Mucosa of stomach (tissue), 1 donor: Measurements from ENCODE around the gene DTX1.

Experiments
- H3K27me3 ChIP-seq: one replicate; pipeline ENCODE4 v1.7.0; 2013; ENCODE audit warnings: mild to moderate bottlenecking, low read length; ENCODE audit not compliant: control insufficient read depth, insufficient read depth
- H3K36me3 ChIP-seq: one replicate; pipeline ENCODE4 v1.7.0; 2013; ENCODE audit warnings: low read length; ENCODE audit not compliant: control insufficient read depth, insufficient read depth
- H3K4me1 ChIP-seq: one replicate; pipeline ENCODE4 v1.7.0; 2013; ENCODE audit warnings: mild to moderate bottlenecking, low read length; ENCODE audit not compliant: control insufficient read depth, insufficient read depth
- H3K4me3 ChIP-seq: one replicate; pipeline ENCODE4 v1.7.0; 2013; ENCODE audit warnings: low read length
- H3K9ac ChIP-seq: one replicate; pipeline ENCODE4 v1.7.0; 2013; ENCODE audit warnings: mild to moderate bottlenecking, low read length, moderate library complexity
- H3K9me3 ChIP-seq: one replicate; pipeline ENCODE4 v1.7.0; 2013; ENCODE audit warnings: mild to moderate bottlenecking, low read length, moderate library complexity; ENCODE audit not compliant: control insufficient read depth
- donor health status: Pancreatic carcinoma.

The DTX1 gene

GRCh38 chr12:113077859-113078255 lies 21.3 kb downstream of the DTX1 start:
- Histone ChIP-seq H3K9ac (no peak overlapping the region), H3K4me1 (no peaks in the 10 kb centered on the region), H3K4me3 (no peak overlapping the region), H3K27me3 (peaks cover 27% of the 10 kb centered on the region), H3K36me3 (no peaks in the 10 kb centered on the region), H3K9me3 (no peaks in the 10 kb centered on the region)

GRCh38 chr12:113081873-113082272 lies 25.3 kb downstream of the DTX1 start:
- H3K4me3 ChIP-seq = no peak overlapping the region
- H3K36me3 ChIP-seq = no peaks in the 10 kb centered on the region
- H3K9me3 ChIP-seq = no peaks in the 10 kb centered on the region
- H3K4me1 ChIP-seq = no peaks in the 10 kb centered on the region
- no peak overlapping the region for H3K9ac ChIP-seq
- H3K27me3 ChIP-seq = peaks cover 31% of the 10 kb centered on the region

GRCh38 chr12:113082486-113083148 lies 26.1 kb downstream of the DTX1 start:
- H3K4me3 ChIP-seq = no peak overlapping the region
- H3K9me3 ChIP-seq = no peaks in the 10 kb centered on the region
- H3K36me3 ChIP-seq = no peaks in the 10 kb centered on the region
- no peaks in the 10 kb centered on the region for H3K4me1 ChIP-seq
- no peak overlapping the region for H3K9ac ChIP-seq
- peaks cover 28% of the 10 kb centered on the region for H3K27me3 ChIP-seq

- Histone ChIP-seq H3K36me3 (no peaks in the 10 kb centered on the region), H3K9me3 (no peaks in the 10 kb centered on the region), H3K27me3 (peaks cover 24% of the 10 kb centered on the region), H3K4me1 (no peaks in the 10 kb centered on the region), H3K9ac (no peak overlapping the region), H3K4me3 (no peak overlapping the region)
Observed at GRCh38 chr12:113083863-113084435, 27.4 kb downstream of the DTX1 start.

GRCh38 chr12:113086249-113087164 lies 30.0 kb downstream of the DTX1 start:
- no peaks in the 10 kb centered on the region for H3K9me3 ChIP-seq
- H3K4me3 ChIP-seq = no peak overlapping the region
- H3K4me1 ChIP-seq = no peaks in the 10 kb centered on the region
- H3K36me3 ChIP-seq = no peaks in the 10 kb centered on the region
- peaks cover 25% of the 10 kb centered on the region for H3K27me3 ChIP-seq
- no peak overlapping the region for H3K9ac ChIP-seq

- Histone ChIP-seq H3K9me3 (no peaks in the 10 kb centered on the region), H3K36me3 (no peaks in the 10 kb centered on the region), H3K27me3 (peaks cover 30% of the 10 kb centered on the region), H3K4me3 (no peak overlapping the region), H3K9ac (no peak overlapping the region), H3K4me1 (no peaks in the 10 kb centered on the region)
Observed at GRCh38 chr12:113087193-113087592, 30.7 kb downstream of the DTX1 start.

- H3K27me3 ChIP-seq = peaks cover 33% of the 10 kb centered on the region
- H3K9ac ChIP-seq = no peak overlapping the region
- no peaks in the 10 kb centered on the region for H3K9me3 ChIP-seq
- H3K4me1 ChIP-seq = peaks cover 3% of the 10 kb centered on the region
- H3K4me3 ChIP-seq = no peak overlapping the region
- H3K36me3 ChIP-seq = no peaks in the 10 kb centered on the region
Observed at GRCh38 chr12:113088037-113088436, 31.5 kb downstream of the DTX1 start.

GRCh38 chr12:113088971-113089756 lies 32.6 kb downstream of the DTX1 start:
- no peaks in the 10 kb centered on the region for H3K9me3 ChIP-seq
- H3K4me3 ChIP-seq = no peak overlapping the region
- H3K4me1 ChIP-seq = peaks cover 3% of the 10 kb centered on the region
- H3K27me3 ChIP-seq = peaks cover 36% of the 10 kb centered on the region
- no peaks in the 10 kb centered on the region for H3K36me3 ChIP-seq
- H3K9ac ChIP-seq = no peak overlapping the region

GRCh38 chr12:113089839-113090238 lies 33.3 kb downstream of the DTX1 start:
- Histone ChIP-seq H3K4me1 (peaks cover 3% of the 10 kb centered on the region), H3K9me3 (no peaks in the 10 kb centered on the region), H3K27me3 (peaks cover 36% of the 10 kb centered on the region), H3K36me3 (no peaks in the 10 kb centered on the region), H3K4me3 (no peak overlapping the region), H3K9ac (no peak overlapping the region)

GRCh38 chr12:113090740-113091139 lies 34.2 kb downstream of the DTX1 start:
- peaks cover 3% of the 10 kb centered on the region for H3K4me1 ChIP-seq
- H3K9ac ChIP-seq = no peak overlapping the region
- no peaks in the 10 kb centered on the region for H3K9me3 ChIP-seq
- no peaks in the 10 kb centered on the region for H3K36me3 ChIP-seq
- H3K4me3 ChIP-seq = no peak overlapping the region
- peaks cover 36% of the 10 kb centered on the region for H3K27me3 ChIP-seq

GRCh38 chr12:113091506-113091905 lies 35.0 kb downstream of the DTX1 start:
- Histone ChIP-seq H3K9me3 (no peaks in the 10 kb centered on the region), H3K27me3 (peaks cover 31% of the 10 kb centered on the region)

More at GRCh38 chr12:113091506-113091905, 35.0 kb downstream of the DTX1 start:
- H3K36me3 ChIP-seq = no peaks in the 10 kb centered on the region
- H3K4me3 ChIP-seq = no peak overlapping the region
- H3K4me1 ChIP-seq = peaks cover 3% of the 10 kb centered on the region
- no peak overlapping the region for H3K9ac ChIP-seq
